PFSK-1 (cell line): Measurements from ENCODE around the gene PLCXD1.

Experiments
- POLR2AphosphoS5 ChIP-seq: IDR thresholded peaks from 2 replicates; pipeline ENCODE4 v1.6.1; 2012; ENCODE audit warnings: low read depth, mild to moderate bottlenecking, control low read depth, low read length, moderate library complexity
- TAF1 ChIP-seq: IDR thresholded peaks from 2 replicates; pipeline ENCODE4 v1.6.1; 2012; ENCODE audit warnings: low read length, control low read depth, borderline replicate concordance; ENCODE audit not compliant: insufficient read depth
- TF ChIP-seq, protein P1 (sequence below), 2 experiments: IDR thresholded peaks; 2 replicates each; pipeline versions ENCODE4 v1.6.1 to v1.8.0; 2011 to 2012; ENCODE audit warnings: low read depth in 2 of 2, low read length in 2 of 2, control low read depth in 1 of 2, inconsistent platforms in 1 of 2, mild to moderate bottlenecking in 1 of 2, moderate library complexity in 1 of 2; ENCODE audit not compliant: insufficient read depth in 1 of 2

DNA sequence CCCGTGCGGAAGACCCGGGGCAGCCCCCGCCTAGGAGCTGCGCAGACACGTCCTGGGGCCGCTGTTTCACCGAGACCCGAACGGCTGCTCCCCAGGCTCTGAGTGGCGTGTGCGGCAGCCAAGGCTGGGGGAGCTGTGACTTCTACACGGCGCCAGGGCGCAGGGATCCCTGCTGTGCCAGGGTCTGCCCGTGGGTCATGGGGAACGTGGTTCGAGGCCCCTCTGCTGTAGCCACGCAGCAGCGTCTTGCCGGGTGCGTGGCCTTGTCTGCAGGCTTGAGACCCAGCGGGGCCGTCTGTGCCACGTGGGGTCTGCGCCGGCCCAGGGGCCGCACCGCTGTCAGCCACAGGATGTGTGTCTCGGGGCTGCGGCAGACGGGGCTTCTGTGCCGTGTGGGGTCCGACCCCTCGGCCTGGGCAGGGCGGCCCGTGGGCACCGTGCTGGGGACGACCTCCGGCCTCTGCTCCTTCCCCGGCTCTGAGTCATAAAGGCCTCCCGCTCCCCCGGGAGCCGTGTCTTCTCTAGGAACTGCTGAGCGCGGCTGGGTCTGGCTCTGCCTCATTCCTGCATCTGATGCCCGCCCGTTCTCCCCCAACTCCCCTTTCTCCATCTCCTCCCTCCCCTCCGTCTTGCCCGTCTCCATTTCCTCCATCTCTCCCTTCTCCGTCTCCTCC is 50.1 kb downstream of the PLCXD1 start:
- TF ChIP-seq TAF1 (no peak), POLR2AphosphoS5 (no peak)
- TF ChIP-seq, protein P1, sequence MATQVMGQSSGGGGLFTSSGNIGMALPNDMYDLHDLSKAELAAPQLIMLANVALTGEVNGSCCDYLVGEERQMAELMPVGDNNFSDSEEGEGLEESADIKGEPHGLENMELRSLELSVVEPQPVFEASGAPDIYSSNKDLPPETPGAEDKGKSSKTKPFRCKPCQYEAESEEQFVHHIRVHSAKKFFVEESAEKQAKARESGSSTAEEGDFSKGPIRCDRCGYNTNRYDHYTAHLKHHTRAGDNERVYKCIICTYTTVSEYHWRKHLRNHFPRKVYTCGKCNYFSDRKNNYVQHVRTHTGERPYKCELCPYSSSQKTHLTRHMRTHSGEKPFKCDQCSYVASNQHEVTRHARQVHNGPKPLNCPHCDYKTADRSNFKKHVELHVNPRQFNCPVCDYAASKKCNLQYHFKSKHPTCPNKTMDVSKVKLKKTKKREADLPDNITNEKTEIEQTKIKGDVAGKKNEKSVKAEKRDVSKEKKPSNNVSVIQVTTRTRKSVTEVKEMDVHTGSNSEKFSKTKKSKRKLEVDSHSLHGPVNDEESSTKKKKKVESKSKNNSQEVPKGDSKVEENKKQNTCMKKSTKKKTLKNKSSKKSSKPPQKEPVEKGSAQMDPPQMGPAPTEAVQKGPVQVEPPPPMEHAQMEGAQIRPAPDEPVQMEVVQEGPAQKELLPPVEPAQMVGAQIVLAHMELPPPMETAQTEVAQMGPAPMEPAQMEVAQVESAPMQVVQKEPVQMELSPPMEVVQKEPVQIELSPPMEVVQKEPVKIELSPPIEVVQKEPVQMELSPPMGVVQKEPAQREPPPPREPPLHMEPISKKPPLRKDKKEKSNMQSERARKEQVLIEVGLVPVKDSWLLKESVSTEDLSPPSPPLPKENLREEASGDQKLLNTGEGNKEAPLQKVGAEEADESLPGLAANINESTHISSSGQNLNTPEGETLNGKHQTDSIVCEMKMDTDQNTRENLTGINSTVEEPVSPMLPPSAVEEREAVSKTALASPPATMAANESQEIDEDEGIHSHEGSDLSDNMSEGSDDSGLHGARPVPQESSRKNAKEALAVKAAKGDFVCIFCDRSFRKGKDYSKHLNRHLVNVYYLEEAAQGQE (IDR thresholded peaks at IDR 0.05; ENCODE audit: insufficient read depth in 1 of 2, low read depth in 2 of 2, low read length in 2 of 2): no peak
